Immature natural killer cell (primary cell): Measurements from ENCODE around the gene STRADB. TPM values are rescaled to one million over a fixed set of nuclear protein-coding genes. Genes with fewer than 3 reads are reported as not detected.
"Not testable (repeated sequence)": the region's sequence is repeated elsewhere in the genome, so short reads cannot be mapped to it uniquely, and the experiment has no call there.

ENCODE experiments used
- DNase-seq, 3 donors: peaks; one replicate each; pipeline ENCODE4 v3.0.0; 2022; ENCODE audit warnings: mixed read lengths in 1 of 3
- H3K27ac Mint-ChIP-seq, 6 donors: one replicate each; pipeline ENCODE4 v1.8.0; 2020; ENCODE audit warnings: mixed read lengths in 6 of 6, mild to moderate bottlenecking in 5 of 6, inconsistent platforms in 4 of 6, moderate library complexity in 3 of 6
- H3K27me3 Mint-ChIP-seq, 3 donors: one replicate each; pipeline ENCODE4 v1.8.0; 2020 to 2021; ENCODE audit warnings: low read depth in 3 of 3, mild to moderate bottlenecking in 3 of 3, mixed read lengths in 3 of 3, moderate library complexity in 3 of 3, inconsistent platforms in 1 of 3
- H3K36me3 Mint-ChIP-seq, 3 donors: one replicate each; pipeline ENCODE4 v1.8.0; 2020; ENCODE audit warnings: mixed read lengths in 3 of 3, inconsistent platforms in 2 of 3, mild to moderate bottlenecking in 2 of 3
- H3K4me1 Mint-ChIP-seq, 2 donors: one replicate each; pipeline ENCODE4 v1.8.0; 2020; ENCODE audit warnings: inconsistent platforms in 2 of 2, mild to moderate bottlenecking in 2 of 2, mixed read lengths in 2 of 2, moderate library complexity in 1 of 2
- H3K4me3 Mint-ChIP-seq, 5 donors: one replicate each; pipeline ENCODE4 v1.8.0; 2020; ENCODE audit warnings: mild to moderate bottlenecking in 5 of 5, mixed read lengths in 5 of 5, inconsistent platforms in 3 of 5, moderate library complexity in 3 of 5
- H3K9me3 Mint-ChIP-seq, 6 donors: one replicate each; pipeline ENCODE4 v1.8.0; 2020; ENCODE audit warnings: mild to moderate bottlenecking in 6 of 6, mixed read lengths in 6 of 6, inconsistent platforms in 4 of 6, moderate library complexity in 3 of 6
- polyA plus RNA-seq, 3 donors: library from polyadenylated mRNA; unstranded; fragments of 300-500 nt; fragmentation: Illumina TruSeq; gene quantifications; one replicate each; pipeline ENCODE4 v1.2.3, GENCODE V29; 2021

Gene STRADB
- polyA plus RNA-seq, 3 donors from 2014 or later = 21.9 to 36.6 (median 32.5) TPM

GRCh38 chr2:201415149-201415548 lies 36.4 kb upstream of the STRADB start:
- H3K27ac Mint-ChIP-seq = no peak overlapping the region
- DNase-seq = no peak
- H3K4me3 Mint-ChIP-seq = no peak overlapping the region
- peaks cover 4 to 26% of the 10 kb centered on the region in 2 donors for H3K4me1 Mint-ChIP-seq
- H3K9me3 Mint-ChIP-seq = no peaks in the 10 kb centered on the region
- H3K27me3 Mint-ChIP-seq = no peaks in the 10 kb centered on the region
- peaks cover 0 to 8% (median 3%) of the 10 kb centered on the region in 3 donors for H3K36me3 Mint-ChIP-seq

DNA sequence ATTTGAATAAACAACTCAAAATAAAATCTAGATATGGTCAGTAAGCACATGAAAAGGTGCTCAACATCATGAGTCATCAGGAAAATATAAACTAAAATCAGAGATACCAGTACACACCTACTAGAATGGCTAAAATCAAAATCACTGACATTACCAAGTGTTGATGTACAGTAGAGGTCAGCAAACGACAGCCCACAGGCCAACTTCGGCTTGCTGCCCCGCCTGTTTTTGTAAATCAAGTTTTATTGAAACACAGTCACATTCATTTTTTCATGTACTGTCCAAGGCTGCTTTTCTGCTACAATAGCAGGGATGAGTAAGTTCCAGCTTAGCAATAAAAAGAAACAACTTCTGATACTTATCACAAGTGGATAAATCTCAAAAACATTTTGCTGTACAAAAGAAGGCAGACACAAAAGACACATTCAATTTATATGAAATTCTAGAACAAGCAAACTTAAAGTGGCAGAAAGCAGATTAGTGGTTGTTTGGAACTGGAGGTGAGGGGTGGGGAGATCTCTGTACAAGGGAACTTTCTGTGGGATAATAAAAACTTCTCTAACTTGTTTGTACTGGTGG lies 32.4 kb upstream of the STRADB start:
- Mint-ChIP-seq H3K27me3 (peaks cover 0 to 1% (median 0%) of the 10 kb centered on the region in 3 donors), H3K27ac (peak overlapping the region in 2 of 6 donors; percentile 20 to 54), H3K4me3 (no peak overlapping the region), H3K4me1 (peaks cover 15 to 38% of the 10 kb centered on the region in 2 donors), H3K36me3 (peaks cover 0 to 6% (median 3%) of the 10 kb centered on the region in 3 donors), H3K9me3 (no peaks in the 10 kb centered on the region)
- DNase-seq = no peak

DNA sequence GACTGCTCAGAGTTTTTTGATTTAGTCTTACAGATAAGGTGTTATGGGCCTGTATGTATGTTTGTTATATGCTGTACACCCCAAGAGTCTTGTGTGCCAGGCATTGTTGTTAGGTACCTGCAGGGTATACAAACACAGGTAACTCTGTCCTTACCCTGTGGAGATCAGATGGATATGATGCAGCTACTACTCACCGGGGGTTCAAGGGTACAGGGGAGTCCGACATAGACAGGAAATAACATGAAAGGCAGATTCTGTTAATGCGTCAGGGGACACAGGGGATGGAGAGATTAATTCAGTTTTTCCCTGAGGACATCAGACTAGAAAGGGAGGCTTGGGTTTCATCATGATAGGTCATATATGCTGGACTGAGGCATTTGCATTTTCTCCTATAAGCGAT lies 31.6 kb upstream of the STRADB start:
- Mint-ChIP-seq H3K9me3 (no peaks in the 10 kb centered on the region), H3K4me1 (peaks cover 15 to 40% of the 10 kb centered on the region in 2 donors), H3K4me3 (no peak overlapping the region), H3K27me3 (peaks cover 0 to 1% (median 0%) of the 10 kb centered on the region in 3 donors), H3K36me3 (peaks cover 0 to 6% (median 3%) of the 10 kb centered on the region in 3 donors), H3K27ac (peak overlapping the region in 2 of 6 donors; percentile 6 to 55)
- DNase-seq = no peak

DNA sequence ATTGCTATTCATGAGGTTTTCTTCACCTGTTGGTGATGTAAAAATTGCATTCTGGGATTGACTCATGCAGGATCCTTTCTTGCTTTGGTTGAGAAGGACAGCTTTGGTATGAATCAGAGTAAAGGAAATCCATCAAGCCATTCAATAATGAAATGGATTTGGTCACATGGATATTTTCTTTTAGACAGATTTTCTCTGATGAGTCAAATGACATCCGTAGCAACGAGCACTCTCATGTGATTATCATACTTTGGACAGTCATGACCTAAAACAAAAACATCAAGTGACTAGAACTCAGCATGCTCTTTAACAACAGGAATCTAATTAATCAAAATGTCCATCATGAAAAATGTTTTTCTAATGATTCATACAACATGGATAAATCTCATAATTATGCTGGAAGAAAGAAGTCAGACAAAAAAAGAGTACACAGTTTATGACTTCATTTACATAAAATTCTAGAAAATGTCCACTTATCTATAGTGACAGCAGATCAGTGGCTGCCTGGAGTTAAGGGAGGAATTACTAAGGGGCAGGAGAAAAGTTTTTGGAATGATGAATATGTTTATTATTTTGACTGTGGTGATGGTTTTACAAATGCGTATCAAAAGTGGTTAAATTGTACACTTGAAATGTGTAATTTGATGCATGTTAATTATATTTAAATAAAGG lies 31.0 kb upstream of the STRADB start:
- DNase-seq = no peak
- no peaks in the 10 kb centered on the region for H3K9me3 Mint-ChIP-seq
- H3K27me3 Mint-ChIP-seq = peaks cover 0 to 1% (median 0%) of the 10 kb centered on the region in 3 donors
- H3K4me3 Mint-ChIP-seq = no peak overlapping the region
- H3K27ac Mint-ChIP-seq = peak overlapping the region in 2 of 6 donors; percentile 10 to 70
- H3K4me1 Mint-ChIP-seq = peaks cover 15 to 40% of the 10 kb centered on the region in 2 donors
- H3K36me3 Mint-ChIP-seq = peaks cover 0 to 6% (median 3%) of the 10 kb centered on the region in 3 donors

DNA sequence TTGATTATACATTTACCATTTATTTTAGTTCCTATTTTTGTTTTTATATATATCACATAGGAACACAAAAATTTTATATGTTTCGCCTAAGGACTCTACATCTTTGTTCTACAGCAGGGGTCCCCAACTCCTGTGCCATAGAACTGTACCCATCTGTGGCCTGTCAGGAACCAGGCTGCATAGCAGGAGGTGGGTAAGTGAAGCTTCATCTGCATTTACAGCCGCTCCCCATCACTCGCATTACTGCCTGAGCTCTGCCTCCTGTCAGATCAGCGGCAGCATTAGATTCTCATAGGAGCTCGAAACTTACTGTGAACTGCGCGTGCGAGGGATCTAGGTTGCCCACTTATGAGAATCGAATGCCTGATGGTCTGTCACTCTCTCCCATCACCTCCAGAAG lies 25.6 kb upstream of the STRADB start:
- Mint-ChIP-seq H3K27me3 (peaks cover 0 to 1% (median 0%) of the 10 kb centered on the region in 3 donors), H3K27ac (no peak overlapping the region), H3K4me1 (peaks cover 16 to 35% of the 10 kb centered on the region in 2 donors), H3K36me3 (peaks cover 0 to 5% (median 3%) of the 10 kb centered on the region in 3 donors), H3K4me3 (no peak overlapping the region), H3K9me3 (no peaks in the 10 kb centered on the region)
- no peak for DNase-seq

GRCh38 chr2:201428366-201428765 lies 23.2 kb upstream of the STRADB start:
- peaks cover 26 to 38% of the 10 kb centered on the region in 2 donors for H3K4me1 Mint-ChIP-seq
- not testable (repeated sequence) for H3K27ac Mint-ChIP-seq

GRCh38 chr2:201429835-201430234 lies 21.7 kb upstream of the STRADB start:
- H3K27ac Mint-ChIP-seq, H3K4me3 Mint-ChIP-seq, H3K36me3 Mint-ChIP-seq, H3K27me3 Mint-ChIP-seq, H3K9me3 Mint-ChIP-seq, DNase-seq: not testable (repeated sequence)
- H3K4me1 Mint-ChIP-seq = peaks cover 33 to 44% of the 10 kb centered on the region in 2 donors

More at GRCh38 chr2:201428366-201428765, 23.2 kb upstream of the STRADB start:
- not testable (repeated sequence) for DNase-seq, H3K27me3 Mint-ChIP-seq, H3K36me3 Mint-ChIP-seq, H3K9me3 Mint-ChIP-seq, H3K4me3 Mint-ChIP-seq

DNA sequence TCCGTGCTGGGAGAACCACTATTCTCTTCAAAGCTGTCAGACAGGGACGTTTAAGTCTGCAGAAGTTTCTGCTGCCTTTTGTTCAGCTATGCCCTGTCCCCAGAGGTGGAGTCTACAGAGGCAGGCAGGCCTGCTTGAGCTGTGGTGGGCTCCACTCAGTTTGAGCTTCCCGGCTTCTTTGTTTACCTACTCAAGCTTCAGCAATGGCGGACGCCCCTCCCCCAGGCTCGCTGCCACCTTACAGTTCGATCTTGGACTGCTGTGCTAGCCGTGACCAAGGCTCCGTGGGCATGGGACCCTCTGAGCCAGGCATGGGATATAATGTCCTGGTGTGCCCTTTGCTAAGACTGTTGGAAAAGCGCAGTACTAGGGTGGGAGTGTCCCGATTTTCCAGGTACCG lies 21.2 kb upstream of the STRADB start:
- H3K36me3 Mint-ChIP-seq, H3K27me3 Mint-ChIP-seq, H3K9me3 Mint-ChIP-seq, H3K27ac Mint-ChIP-seq, DNase-seq, H3K4me3 Mint-ChIP-seq: not testable (repeated sequence)
- H3K4me1 Mint-ChIP-seq = peaks cover 36 to 48% of the 10 kb centered on the region in 2 donors

- Mint-ChIP-seq H3K4me1 (peaks cover 36 to 51% of the 10 kb centered on the region in 2 donors), H3K27me3 (no peaks in the 10 kb centered on the region), H3K36me3 (peaks cover 0 to 5% (median 3%) of the 10 kb centered on the region in 3 donors), H3K27ac (no peak overlapping the region), H3K9me3 (no peaks in the 10 kb centered on the region), H3K4me3 (no peak overlapping the region)
- no peak for DNase-seq
Measured at GRCh38 chr2:201430839-201431238, 20.7 kb upstream of the STRADB start.

- H3K9me3 Mint-ChIP-seq = no peaks in the 10 kb centered on the region
- H3K4me1 Mint-ChIP-seq = peaks cover 36 to 52% of the 10 kb centered on the region in 2 donors
- DNase-seq = peak in 1 of 3 donors; percentile 16
- H3K27ac Mint-ChIP-seq = peak overlapping the region; percentile 32 to 85 (median 54)
- H3K27me3 Mint-ChIP-seq = no peaks in the 10 kb centered on the region
- H3K4me3 Mint-ChIP-seq = peak overlapping the region; percentile 2 to 39 (median 25)
- peaks cover 0 to 5% (median 3%) of the 10 kb centered on the region in 3 donors for H3K36me3 Mint-ChIP-seq
Measured at GRCh38 chr2:201432038-201432620, 19.4 kb upstream of the STRADB start.

DNA sequence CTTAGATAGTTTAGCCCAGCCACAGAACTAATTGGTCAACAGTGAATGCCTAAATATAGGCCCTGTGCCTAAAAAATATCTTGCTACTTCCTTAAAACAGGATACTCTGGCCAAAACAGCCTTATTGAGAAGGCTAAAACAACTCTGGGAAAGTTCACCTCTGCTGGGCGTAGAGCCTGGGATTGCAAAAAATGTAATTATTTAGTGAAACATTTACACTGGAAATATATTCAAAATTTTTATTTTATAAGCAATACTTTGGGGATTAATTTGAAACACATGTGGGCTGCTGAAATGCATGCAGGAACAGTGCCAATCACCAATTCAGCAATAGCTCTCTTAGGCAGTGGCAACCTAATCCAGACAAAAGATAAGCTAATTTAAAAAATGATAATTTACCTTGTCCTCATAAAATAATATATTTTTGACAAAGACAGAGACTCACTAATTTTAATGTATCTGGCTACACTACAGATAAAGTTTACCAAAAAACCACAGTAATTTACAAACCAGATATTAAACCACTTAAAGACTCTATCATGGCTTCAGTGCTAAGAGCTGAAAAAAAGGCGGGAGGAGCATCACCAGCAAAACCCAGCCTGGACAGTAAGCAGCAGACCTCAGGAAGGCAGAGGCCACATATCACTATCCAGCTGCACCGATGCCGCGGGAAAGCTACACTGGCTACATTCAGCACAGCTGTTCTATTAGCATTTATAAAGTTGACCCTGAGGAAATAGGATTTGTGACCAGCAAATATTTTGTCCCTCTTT lies 18.7 kb upstream of the STRADB start:
- H3K27me3 Mint-ChIP-seq = no peaks in the 10 kb centered on the region
- peak overlapping the region in 4 of 6 donors; percentile 36 to 85 (median 58) for H3K27ac Mint-ChIP-seq
- DNase-seq = no peak
- H3K4me1 Mint-ChIP-seq = peaks cover 36 to 58% of the 10 kb centered on the region in 2 donors
- peak overlapping the region in 4 of 5 donors; percentile 14 to 44 (median 34) for H3K4me3 Mint-ChIP-seq
- H3K9me3 Mint-ChIP-seq = no peaks in the 10 kb centered on the region
- H3K36me3 Mint-ChIP-seq = peaks cover 0 to 5% (median 3%) of the 10 kb centered on the region in 3 donors

DNA sequence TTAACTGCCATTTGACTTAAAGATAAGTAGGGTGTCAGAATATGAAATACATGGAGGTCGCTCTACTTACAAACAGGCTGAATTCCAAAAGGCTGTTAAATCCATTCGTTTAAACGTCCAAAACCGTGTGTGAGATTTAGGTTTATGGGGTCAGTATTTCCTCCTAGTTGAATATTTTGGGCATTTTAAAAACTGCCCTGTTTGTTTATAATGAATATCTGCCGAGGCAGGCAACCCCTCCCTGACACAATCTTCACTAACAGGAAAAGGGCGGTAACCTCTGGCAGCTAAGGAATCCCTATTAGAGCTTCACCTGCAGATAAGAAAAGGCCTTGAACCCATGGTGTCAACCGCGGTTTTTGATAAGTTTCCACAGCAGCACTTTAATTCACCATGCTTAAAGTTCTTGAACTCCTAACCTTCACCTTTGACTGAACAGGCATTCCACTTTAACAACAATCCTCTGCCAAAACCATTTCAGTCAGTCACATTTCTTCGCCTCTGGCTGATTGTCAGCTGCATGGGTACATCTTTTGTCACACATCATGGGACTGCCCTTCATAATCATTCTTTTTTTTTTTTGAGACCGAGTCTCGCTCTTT lies 18.0 kb upstream of the STRADB start:
- H3K4me3 Mint-ChIP-seq = peak overlapping the region; percentile 6 to 39 (median 30)
- H3K27ac Mint-ChIP-seq = peak overlapping the region in 5 of 6 donors; percentile 37 to 68 (median 60)
- no peaks in the 10 kb centered on the region for H3K9me3 Mint-ChIP-seq
- no peaks in the 10 kb centered on the region for H3K27me3 Mint-ChIP-seq
- no peak for DNase-seq
- peaks cover 0 to 8% (median 3%) of the 10 kb centered on the region in 3 donors for H3K36me3 Mint-ChIP-seq
- H3K4me1 Mint-ChIP-seq = peaks cover 36 to 59% of the 10 kb centered on the region in 2 donors

GRCh38 chr2:201436141-201436540 lies 15.4 kb upstream of the STRADB start:
- no peaks in the 10 kb centered on the region for H3K27me3 Mint-ChIP-seq
- H3K36me3 Mint-ChIP-seq = peaks cover 0 to 14% (median 0%) of the 10 kb centered on the region in 3 donors
- no peak for DNase-seq
- no peak overlapping the region for H3K27ac Mint-ChIP-seq
- no peak overlapping the region for H3K4me3 Mint-ChIP-seq
- H3K9me3 Mint-ChIP-seq = no peaks in the 10 kb centered on the region
- H3K4me1 Mint-ChIP-seq = peaks cover 36 to 57% of the 10 kb centered on the region in 2 donors
